Endothelial cell of umbilical vein (primary cell): ENCODE results near the gene FOXN1.
A peak's percentile ranks its signal among the peaks of the same experiment; 100 is the strongest.

Experiments
- EZH2 ChIP-seq: IDR thresholded peaks from 2 replicates; pipeline ENCODE4 v1.6.1; 2012; ENCODE audit warnings: borderline replicate concordance, low read depth, mild to moderate bottlenecking, moderate library complexity, low read length, inconsistent platforms; ENCODE audit not compliant: severe bottlenecking
- FOS ChIP-seq: IDR thresholded peaks from 2 replicates; pipeline ENCODE4 v1.6.1; 2011; ENCODE audit warnings: mild to moderate bottlenecking, low read length, moderate library complexity, borderline replicate concordance; ENCODE audit not compliant: insufficient read depth
- JUN ChIP-seq: IDR thresholded peaks from 2 replicates; pipeline ENCODE4 v1.6.1; 2011; ENCODE audit warnings: borderline replicate concordance, low read depth; ENCODE audit not compliant: insufficient read length, insufficient read depth
- MYC ChIP-seq: IDR thresholded peaks from one replicate; pipeline ENCODE4 v1.6.1; 2011; ENCODE audit warnings: mild to moderate bottlenecking, low read depth, low read length
- POLR2A ChIP-seq: IDR thresholded peaks from 2 replicates; pipeline ENCODE4 v1.6.1; 2012; ENCODE audit warnings: low read depth, mild to moderate bottlenecking, control low read depth, low read length
- TF ChIP-seq, protein P1 (sequence below), 2 donors: IDR thresholded peaks; 1 replicate in 1 of 2; 2 replicates in 1 of 2; pipeline ENCODE4 v1.5.1; 2011; ENCODE audit warnings: low read length in 2 of 2, mild to moderate bottlenecking in 2 of 2, moderate library complexity in 2 of 2, control low read depth in 1 of 2, inconsistent platforms in 1 of 2, low read depth in 1 of 2; ENCODE audit not compliant: insufficient read depth in 1 of 2; ENCODE audit errors: extremely low read depth in 1 of 2

DNA sequence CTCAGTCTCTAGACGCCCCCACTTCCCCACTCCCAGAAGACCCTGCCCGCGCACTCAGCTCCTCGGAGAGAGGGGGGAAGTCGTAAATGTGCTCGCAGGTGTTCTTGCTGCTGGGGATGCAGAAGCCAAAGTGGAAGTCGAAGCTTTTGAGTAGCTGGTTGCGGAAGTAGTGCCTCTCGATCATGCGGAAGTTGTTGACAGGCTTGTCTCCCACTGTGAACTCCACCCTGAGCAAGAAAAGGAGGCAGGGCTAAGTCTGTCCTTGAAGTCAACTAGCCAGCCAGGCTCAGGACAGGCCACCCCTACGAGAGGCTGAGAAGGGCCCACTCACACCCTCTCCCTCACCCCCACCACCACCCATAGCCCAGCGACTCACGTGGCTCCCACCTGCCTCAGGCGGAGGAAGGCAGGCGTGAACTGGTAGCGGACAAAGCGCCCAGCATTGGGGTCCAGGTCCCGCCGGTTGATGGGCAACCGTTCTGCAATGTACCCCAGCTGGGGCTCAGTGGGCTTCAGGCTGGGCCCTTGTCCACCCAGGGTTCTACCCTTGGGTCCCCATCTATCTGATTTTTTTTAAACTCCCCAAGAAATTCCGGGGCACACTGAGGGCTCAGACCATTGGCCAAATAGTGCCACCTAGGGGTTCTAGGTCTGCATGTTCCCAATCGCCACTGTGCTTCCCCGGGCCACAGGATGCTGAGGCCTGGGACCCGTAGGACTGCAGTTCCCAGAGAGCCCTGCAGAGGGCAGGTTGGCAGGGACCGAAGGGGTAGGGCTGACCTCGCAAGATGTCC, 41.7 kb downstream of the FOXN1 start:
- TF ChIP-seq EZH2 (no peak), MYC (no peak), POLR2A (no peak), FOS (no peak), JUN (no peak)
- TF ChIP-seq, protein P1, sequence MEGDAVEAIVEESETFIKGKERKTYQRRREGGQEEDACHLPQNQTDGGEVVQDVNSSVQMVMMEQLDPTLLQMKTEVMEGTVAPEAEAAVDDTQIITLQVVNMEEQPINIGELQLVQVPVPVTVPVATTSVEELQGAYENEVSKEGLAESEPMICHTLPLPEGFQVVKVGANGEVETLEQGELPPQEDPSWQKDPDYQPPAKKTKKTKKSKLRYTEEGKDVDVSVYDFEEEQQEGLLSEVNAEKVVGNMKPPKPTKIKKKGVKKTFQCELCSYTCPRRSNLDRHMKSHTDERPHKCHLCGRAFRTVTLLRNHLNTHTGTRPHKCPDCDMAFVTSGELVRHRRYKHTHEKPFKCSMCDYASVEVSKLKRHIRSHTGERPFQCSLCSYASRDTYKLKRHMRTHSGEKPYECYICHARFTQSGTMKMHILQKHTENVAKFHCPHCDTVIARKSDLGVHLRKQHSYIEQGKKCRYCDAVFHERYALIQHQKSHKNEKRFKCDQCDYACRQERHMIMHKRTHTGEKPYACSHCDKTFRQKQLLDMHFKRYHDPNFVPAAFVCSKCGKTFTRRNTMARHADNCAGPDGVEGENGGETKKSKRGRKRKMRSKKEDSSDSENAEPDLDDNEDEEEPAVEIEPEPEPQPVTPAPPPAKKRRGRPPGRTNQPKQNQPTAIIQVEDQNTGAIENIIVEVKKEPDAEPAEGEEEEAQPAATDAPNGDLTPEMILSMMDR (IDR thresholded peaks at IDR 0.05; ENCODE audit: extremely low read depth in 1 of 2, insufficient read depth in 1 of 2, low read depth in 1 of 2, low read length in 2 of 2): peak; percentile 97 to 98
